Uterus (tissue), 2 donors: ENCODE results near the gene SERPINB2.

Experiments used
- POLR2A ChIP-seq, 2 donors: fragments of 450-650 bp; IDR thresholded peaks; one replicate each; pipeline ENCODE4 v1.6.1; 2016; ENCODE audit warnings: antibody characterized with exemption in 2 of 2, mild to moderate bottlenecking in 1 of 2, moderate library complexity in 1 of 2
- TF ChIP-seq, protein P1 (sequence below), 4 experiments: fragments of 200-600 bp in 2 of 4; fragments of 450-650 bp in 2 of 4; sonication (generic) in 2 of 4; IDR thresholded peaks; one replicate each; pipeline ENCODE4 v1.5.1; 2016 to 2019; ENCODE audit warnings: antibody characterized with exemption in 4 of 4, mild to moderate bottlenecking in 2 of 4, moderate library complexity in 1 of 4

DNA sequence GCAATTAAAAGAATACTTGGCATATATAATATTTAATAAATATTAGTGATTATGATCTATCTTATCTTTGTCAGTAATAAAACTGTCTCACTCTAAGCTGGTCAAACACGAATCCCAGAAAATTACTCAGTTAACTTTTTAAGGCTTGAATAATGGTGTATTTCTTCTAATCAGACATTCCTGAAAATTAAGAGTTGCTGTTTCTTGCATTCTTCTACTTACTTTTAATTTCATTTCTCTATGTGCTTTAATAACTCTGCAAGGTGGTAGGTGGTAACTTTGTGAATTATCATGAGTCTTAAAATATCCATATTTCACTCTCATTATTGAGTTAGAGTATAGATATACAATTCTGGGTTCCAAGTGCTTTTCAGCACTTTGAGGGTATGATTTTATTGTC lies 17.2 kb downstream of the SERPINB2 start:
- TF ChIP-seq, protein P1, sequence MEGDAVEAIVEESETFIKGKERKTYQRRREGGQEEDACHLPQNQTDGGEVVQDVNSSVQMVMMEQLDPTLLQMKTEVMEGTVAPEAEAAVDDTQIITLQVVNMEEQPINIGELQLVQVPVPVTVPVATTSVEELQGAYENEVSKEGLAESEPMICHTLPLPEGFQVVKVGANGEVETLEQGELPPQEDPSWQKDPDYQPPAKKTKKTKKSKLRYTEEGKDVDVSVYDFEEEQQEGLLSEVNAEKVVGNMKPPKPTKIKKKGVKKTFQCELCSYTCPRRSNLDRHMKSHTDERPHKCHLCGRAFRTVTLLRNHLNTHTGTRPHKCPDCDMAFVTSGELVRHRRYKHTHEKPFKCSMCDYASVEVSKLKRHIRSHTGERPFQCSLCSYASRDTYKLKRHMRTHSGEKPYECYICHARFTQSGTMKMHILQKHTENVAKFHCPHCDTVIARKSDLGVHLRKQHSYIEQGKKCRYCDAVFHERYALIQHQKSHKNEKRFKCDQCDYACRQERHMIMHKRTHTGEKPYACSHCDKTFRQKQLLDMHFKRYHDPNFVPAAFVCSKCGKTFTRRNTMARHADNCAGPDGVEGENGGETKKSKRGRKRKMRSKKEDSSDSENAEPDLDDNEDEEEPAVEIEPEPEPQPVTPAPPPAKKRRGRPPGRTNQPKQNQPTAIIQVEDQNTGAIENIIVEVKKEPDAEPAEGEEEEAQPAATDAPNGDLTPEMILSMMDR (IDR thresholded peaks at IDR 0.05), result no peak
- TF ChIP-seq POLR2A (IDR thresholded peaks at IDR 0.05), result no peak
